ENCODE results near the gene NR2C1.

- TF ChIP-seq CTCF (IDR thresholded peaks at IDR 0.05) (no peak), POLR2A (IDR thresholded peaks at IDR 0.05) (no peak)
These were observed 41.5 kb upstream of the NR2C1 start for GRCh38 chr12:95114766-95115405.
